Tibial nerve (tissue), 4 donors: ENCODE measurements around the gene SMC2.

Experiments
- EP300 ChIP-seq, 2 donors: sonication (generic); formaldehyde crosslinking; IDR thresholded peaks; one replicate each; pipeline ENCODE4 v1.6.1; 2017; ENCODE audit warnings: antibody characterized with exemption in 2 of 2, mild to moderate bottlenecking in 1 of 2
- POLR2A ChIP-seq, 2 donors: fragments of 450-650 bp; IDR thresholded peaks; one replicate each; pipeline ENCODE4 v1.6.1; 2017; ENCODE audit warnings: antibody characterized with exemption in 2 of 2, mild to moderate bottlenecking in 2 of 2, moderate library complexity in 2 of 2
- TF ChIP-seq, protein P1 (sequence below), 5 experiments: fragments of 200-600 bp in 3 of 5; fragments of 450-650 bp in 2 of 5; sonication (generic) in 3 of 5; IDR thresholded peaks; one replicate each; pipeline ENCODE4 v1.5.1; 2016 to 2019; ENCODE audit warnings: antibody characterized with exemption in 5 of 5, mild to moderate bottlenecking in 3 of 5, moderate library complexity in 2 of 5

DNA sequence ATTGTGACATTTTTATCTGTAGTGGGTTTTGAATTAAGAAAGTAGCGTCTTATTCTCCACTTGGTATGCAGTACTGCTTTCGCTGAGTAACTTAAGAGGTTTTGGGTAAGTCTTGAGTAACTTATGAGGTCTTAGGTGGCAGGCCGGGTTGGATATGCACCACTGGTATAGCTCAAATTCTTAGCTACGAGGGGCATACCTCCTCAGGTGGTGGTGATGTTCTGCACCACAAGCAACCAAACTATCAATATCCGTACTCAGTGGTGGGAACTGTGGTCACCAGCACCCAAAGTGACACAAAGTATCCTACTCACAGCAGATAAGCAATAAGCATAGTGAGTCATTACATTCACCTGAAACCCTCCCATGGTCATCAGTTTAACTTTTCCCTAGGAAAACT, 13.7 kb downstream of the SMC2 start:
- no peak for TF ChIP-seq POLR2A (IDR thresholded peaks at IDR 0.05)
- TF ChIP-seq EP300 (IDR thresholded peaks at IDR 0.05), result no peak
- TF ChIP-seq, protein P1, sequence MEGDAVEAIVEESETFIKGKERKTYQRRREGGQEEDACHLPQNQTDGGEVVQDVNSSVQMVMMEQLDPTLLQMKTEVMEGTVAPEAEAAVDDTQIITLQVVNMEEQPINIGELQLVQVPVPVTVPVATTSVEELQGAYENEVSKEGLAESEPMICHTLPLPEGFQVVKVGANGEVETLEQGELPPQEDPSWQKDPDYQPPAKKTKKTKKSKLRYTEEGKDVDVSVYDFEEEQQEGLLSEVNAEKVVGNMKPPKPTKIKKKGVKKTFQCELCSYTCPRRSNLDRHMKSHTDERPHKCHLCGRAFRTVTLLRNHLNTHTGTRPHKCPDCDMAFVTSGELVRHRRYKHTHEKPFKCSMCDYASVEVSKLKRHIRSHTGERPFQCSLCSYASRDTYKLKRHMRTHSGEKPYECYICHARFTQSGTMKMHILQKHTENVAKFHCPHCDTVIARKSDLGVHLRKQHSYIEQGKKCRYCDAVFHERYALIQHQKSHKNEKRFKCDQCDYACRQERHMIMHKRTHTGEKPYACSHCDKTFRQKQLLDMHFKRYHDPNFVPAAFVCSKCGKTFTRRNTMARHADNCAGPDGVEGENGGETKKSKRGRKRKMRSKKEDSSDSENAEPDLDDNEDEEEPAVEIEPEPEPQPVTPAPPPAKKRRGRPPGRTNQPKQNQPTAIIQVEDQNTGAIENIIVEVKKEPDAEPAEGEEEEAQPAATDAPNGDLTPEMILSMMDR (IDR thresholded peaks at IDR 0.05), result no peak
